Measurements from ENCODE around the gene SBSN. TPM values are rescaled to one million over a fixed set of nuclear protein-coding genes. Genes with fewer than 3 reads are reported as not detected.

Gene SBSN
- total RNA-seq, 1 experiment from 2014 or later: 0.15 TPM

GRCh38 chr19:35562336-35562735 is 34.2 kb upstream of the SBSN start:
- H3K9me3 Mint-ChIP-seq: peaks cover 0 to 2% of the 10 kb centered on the region in 2 experiments; a peak in 1 of 5 replicates

More at GRCh38 chr19:35562336-35562735, 34.2 kb upstream of the SBSN start:
- TF ChIP-seq CTCF (conservative IDR thresholded peaks at IDR 0.05): no peak
- H3K79me1 ChIP-seq (ENCODE audit: insufficient read depth, low read depth, low read length, poor library complexity, severe bottlenecking): no peaks in the 10 kb centered on the region
- H4K91ac ChIP-seq (ENCODE audit: insufficient read length, low read depth, low read length): no peak overlapping the region
- peaks cover 7% of the 10 kb centered on the region for H3K23me2 ChIP-seq (ENCODE audit: insufficient read length, low read depth, low read length, poor library complexity, severe bottlenecking)
- H3K27me3 Mint-ChIP-seq (ENCODE audit: low read depth): peaks cover 52% of the 10 kb centered on the region
- H2BK5ac ChIP-seq (ENCODE audit: insufficient read length, low read length): no peak overlapping the region
- no peak overlapping the region for H2AFZ ChIP-seq (ENCODE audit: low read length)
- H3K14ac ChIP-seq (ENCODE audit: insufficient read depth, low read length): no peak overlapping the region; the same call in 1 of the 2 replicates
- peaks cover 3% of the 10 kb centered on the region; the same call in 1 of the 2 replicates for H3K27me3 ChIP-seq (ENCODE audit: insufficient read depth, low read length)
- no peak overlapping the region for H3K4me2 ChIP-seq (ENCODE audit: insufficient read depth, insufficient read length, low read length)
- H3K9ac ChIP-seq (ENCODE audit: extremely low read depth, insufficient read length, low read length): no peak overlapping the region
- no peak overlapping the region for H3K4ac ChIP-seq (ENCODE audit: low read depth, low read length)
- H3K18ac ChIP-seq (ENCODE audit: insufficient read length, low read depth, low read length): no peak overlapping the region
- no peak overlapping the region for H3K27ac ChIP-seq (ENCODE audit: insufficient read length, low read depth, low read length)
- no peak overlapping the region for H2BK12ac ChIP-seq (ENCODE audit: insufficient read length, low read depth, low read length)
- H3K23ac ChIP-seq (ENCODE audit: insufficient read length, low read depth, low read length): no peak overlapping the region
- H4K20me1 ChIP-seq (ENCODE audit: control insufficient read depth, insufficient read depth, insufficient read length): no peaks in the 10 kb centered on the region
- H2BK15ac ChIP-seq (ENCODE audit: low read depth, low read length): no peak overlapping the region
- no peak for DNase-seq
- H3K27ac Mint-ChIP-seq: peak overlapping the region in 1 of 3 experiments; percentile 18; a peak in 1 of 7 replicates
- no peak overlapping the region for H4K8ac ChIP-seq (replicated peaks; ENCODE audit: insufficient read length, low read depth, low read length)
- H3K4me3 Mint-ChIP-seq: peak overlapping the region in 1 of 2 experiments; percentile 16; a peak in 2 of 5 replicates
- H3K79me2 ChIP-seq (ENCODE audit: insufficient read depth, low read length): no peaks in the 10 kb centered on the region; the same call in 1 of the 2 replicates
- H3T11ph ChIP-seq (ENCODE audit: low read length): no peak overlapping the region
- H2BK120ac ChIP-seq (ENCODE audit: low read depth, low read length, poor library complexity, severe bottlenecking): no peak overlapping the region
- no peak overlapping the region for H2AK5ac ChIP-seq (ENCODE audit: insufficient read length, low read length)
- WGBS (ENCODE audit: extremely low coverage, insufficient read length, low lambda C conversion rate): no CpG with 5 or more reads among the region's 17 CpGs
- no peak overlapping the region for H3K56ac ChIP-seq (ENCODE audit: insufficient read length, low read depth, low read length)
- no peak overlapping the region for H2BK20ac ChIP-seq (ENCODE audit: low read depth, low read length, poor library complexity, severe bottlenecking)
- H4K5ac ChIP-seq (ENCODE audit: insufficient read length, low read depth, low read length): no peak overlapping the region
- no peaks in the 10 kb centered on the region for H3K9me3 ChIP-seq (ENCODE audit: control insufficient read depth, low read depth, low read length)
- H3K36me3 Mint-ChIP-seq (ENCODE audit: insufficient read depth in 1 of 3, low read depth in 3 of 3): no peaks in the 10 kb centered on the region; a peak in 1 of 7 replicates
- H3K4me1 Mint-ChIP-seq: peaks cover 3 to 10% of the 10 kb centered on the region in 2 experiments
- H3K4me1 ChIP-seq (ENCODE audit: insufficient read depth, low read length): no peaks in the 10 kb centered on the region
